ENCODE measurements around the gene CMYA5.

DNA sequence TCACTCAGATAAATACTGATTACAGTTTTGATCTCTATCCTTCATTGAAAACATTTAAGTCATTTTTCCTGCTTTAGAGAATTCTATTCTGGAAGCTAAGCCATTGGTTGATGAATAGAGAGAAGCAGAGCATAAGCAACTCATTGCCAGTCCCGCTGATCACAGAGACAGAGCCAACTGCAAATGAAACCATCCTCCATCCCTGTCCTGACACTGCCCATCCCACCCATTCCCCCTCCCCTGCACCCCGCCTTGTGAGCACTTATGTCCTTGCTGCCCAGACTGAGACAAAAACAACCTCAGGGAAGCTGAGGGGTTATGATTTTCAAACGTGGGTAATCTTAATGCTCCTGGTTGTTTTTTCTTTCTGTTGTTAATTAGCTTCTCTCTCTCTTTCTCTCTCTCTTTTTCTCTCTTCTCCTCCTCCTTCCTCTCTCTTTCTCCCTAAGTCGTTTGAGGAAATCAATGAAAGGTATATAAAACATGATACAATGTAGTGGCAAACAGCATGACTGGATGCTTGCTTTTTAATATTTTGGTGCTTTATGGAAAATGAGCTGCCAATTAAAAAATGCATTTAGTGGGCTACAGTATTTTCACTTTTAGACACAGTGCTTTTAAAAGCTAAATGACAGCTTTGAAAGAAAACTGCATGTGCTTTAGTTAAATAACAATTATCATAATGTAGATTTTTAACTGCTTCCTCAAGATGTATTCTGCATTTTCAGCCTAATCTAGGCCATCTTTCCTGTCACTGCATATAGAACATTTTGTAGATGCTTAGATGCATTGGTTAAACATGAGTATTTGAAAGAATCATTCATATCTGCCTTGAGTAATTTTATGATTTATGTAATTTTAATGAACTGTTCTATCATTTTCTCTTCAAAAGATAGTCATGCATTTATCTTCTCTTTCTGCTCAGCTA, 57.3 kb downstream of the CMYA5 start:
- TF ChIP-seq, protein P1, sequence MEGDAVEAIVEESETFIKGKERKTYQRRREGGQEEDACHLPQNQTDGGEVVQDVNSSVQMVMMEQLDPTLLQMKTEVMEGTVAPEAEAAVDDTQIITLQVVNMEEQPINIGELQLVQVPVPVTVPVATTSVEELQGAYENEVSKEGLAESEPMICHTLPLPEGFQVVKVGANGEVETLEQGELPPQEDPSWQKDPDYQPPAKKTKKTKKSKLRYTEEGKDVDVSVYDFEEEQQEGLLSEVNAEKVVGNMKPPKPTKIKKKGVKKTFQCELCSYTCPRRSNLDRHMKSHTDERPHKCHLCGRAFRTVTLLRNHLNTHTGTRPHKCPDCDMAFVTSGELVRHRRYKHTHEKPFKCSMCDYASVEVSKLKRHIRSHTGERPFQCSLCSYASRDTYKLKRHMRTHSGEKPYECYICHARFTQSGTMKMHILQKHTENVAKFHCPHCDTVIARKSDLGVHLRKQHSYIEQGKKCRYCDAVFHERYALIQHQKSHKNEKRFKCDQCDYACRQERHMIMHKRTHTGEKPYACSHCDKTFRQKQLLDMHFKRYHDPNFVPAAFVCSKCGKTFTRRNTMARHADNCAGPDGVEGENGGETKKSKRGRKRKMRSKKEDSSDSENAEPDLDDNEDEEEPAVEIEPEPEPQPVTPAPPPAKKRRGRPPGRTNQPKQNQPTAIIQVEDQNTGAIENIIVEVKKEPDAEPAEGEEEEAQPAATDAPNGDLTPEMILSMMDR (IDR thresholded peaks at IDR 0.05 in 2 of 3, conservative IDR thresholded peaks at IDR 0.05 in 1 of 3; ENCODE audit: insufficient read depth in 2 of 3, low read depth in 1 of 3, low read length in 3 of 3), result no peak
- no peak for TF ChIP-seq WHSC1 (IDR thresholded peaks at IDR 0.05; ENCODE audit: low read length)
- TF ChIP-seq FUS (optimal IDR thresholded peaks at IDR 0.05; ENCODE audit: low read depth, low read length), result no peak
- no peak for TF ChIP-seq MXI1 (IDR thresholded peaks at IDR 0.05; ENCODE audit: low read depth, low read length)

All from K562 (cell line).